ENCODE data around the gene RXRB. TPM values are rescaled to one million over a fixed set of nuclear protein-coding genes. Genes with fewer than 3 reads are reported as not detected.

RXRB gene
- total and polyA plus RNA-seq, 2 of the 8 experiments (the other 6 are each of a cell fraction or from before 2014, with no cell fraction given), result 13.0 to 18.1 TPM

- peak within 1 kb of the TSS; percentile 75 to 92 (median 88) for H3K4me3 ChIP-seq (ENCODE audit: extremely low read depth in 1 of 4, insufficient read depth in 2 of 4, low read depth in 3 of 4, low read length in 4 of 4)
- H3K23ac ChIP-seq (ENCODE audit: insufficient read length), result no peak within 1 kb of the TSS
- no peak within 1 kb of the TSS for H2AK5ac ChIP-seq (ENCODE audit: low read depth, low read length)
- peak within 1 kb of the TSS; percentile 78 for H3K18ac ChIP-seq (ENCODE audit: extremely low read depth, low read length)
- no peak for FAIRE-seq
- no peak within 1 kb of the TSS for H4K91ac ChIP-seq (replicated peaks; ENCODE audit: insufficient read length, low read length)
- H4K5ac ChIP-seq (ENCODE audit: insufficient read length, low read depth, low read length), result no peak within 1 kb of the TSS
- no peak within 1 kb of the TSS for H3K4ac ChIP-seq (replicated peaks; ENCODE audit: insufficient read length, low read depth, low read length)
- H3K56ac ChIP-seq (replicated peaks; ENCODE audit: insufficient read length, low read depth, low read length), result no peak within 1 kb of the TSS
- H2BK20ac ChIP-seq (ENCODE audit: low read length), result no peak within 1 kb of the TSS
- H2BK120ac ChIP-seq (replicated peaks; ENCODE audit: low read depth, low read length), result no peak within 1 kb of the TSS
- peaks cover 0 to 29% (median 12%) of the 10 kb centered on the region in 4 experiments; a peak in 6 of 7 replicates for H3K4me1 ChIP-seq (replicated peaks in 1 of 4; ENCODE audit: control insufficient read depth in 3 of 4, insufficient read depth in 4 of 4, low read length in 3 of 4)
- H3K36me3 ChIP-seq (ENCODE audit: control insufficient read depth in 2 of 4, insufficient read depth in 4 of 4, low read length in 3 of 4), result peaks cover 3 to 13% (median 7%) of the 10 kb centered on the region in 4 experiments; a peak in 4 of 8 replicates
- 2% methylated on average over 27 of the region's 86 CpGs; no CpG with 5 or more reads in 1 of the 2 experiments for WGBS, 2 experiments (ENCODE audit: extremely low coverage in 1 of 2, insufficient coverage in 1 of 2, insufficient read length in 1 of 2, insufficient replicate concordance in 2 of 2, low coverage in 1 of 2, low lambda C conversion rate in 2 of 2, missing lambda C conversion rate in 1 of 2)
- no peak within 1 kb of the TSS for H2BK15ac ChIP-seq (ENCODE audit: low read length)
- peak in 1 of 2 experiments; percentile 90 for DNase-seq (ENCODE audit: low read depth in 1 of 2, low spot score in 2 of 2)
- no peak within 1 kb of the TSS; the same call in 1 of the 2 replicates for H3K27ac ChIP-seq (ENCODE audit: low read depth, low read length)
- peaks cover 28% of the 10 kb centered on the region; the same call in 1 of the 2 replicates for H3K23me2 ChIP-seq (ENCODE audit: low read depth, low read length)
- H2BK12ac ChIP-seq (ENCODE audit: low read depth, low read length), result peak within 1 kb of the TSS; percentile 75; the same call in 1 of the 2 replicates
- peak within 1 kb of the TSS; percentile 1; the same call in 1 of the 2 replicates for H2AFZ ChIP-seq (ENCODE audit: low read length)
- peak within 1 kb of the TSS in 2 of 4 experiments; percentile 29 to 41; a peak in 3 of 7 replicates for H3K9ac ChIP-seq (replicated peaks in 1 of 4; ENCODE audit: extremely low read depth in 1 of 4, low read depth in 3 of 4, low read length in 3 of 4)
- peak within 1 kb of the TSS; percentile 76 to 100 for H3K4me2 ChIP-seq (ENCODE audit: insufficient read depth in 1 of 2, low read depth in 2 of 2, low read length in 2 of 2)
- no peak within 1 kb of the TSS for H3K14ac ChIP-seq (ENCODE audit: insufficient read length)
- no peaks in the 10 kb centered on the region for H3K79me2 ChIP-seq (ENCODE audit: control insufficient read depth in 1 of 2, insufficient read depth in 2 of 2, low read length in 2 of 2)
- H3K79me1 ChIP-seq (ENCODE audit: low read depth, low read length), result peaks cover 4% of the 10 kb centered on the region
- H4K8ac ChIP-seq (ENCODE audit: extremely low read depth, insufficient read depth, low read length), result peak within 1 kb of the TSS; percentile 77
- no peaks in the 10 kb centered on the region for H3K9me3 ChIP-seq (ENCODE audit: insufficient read depth in 2 of 2, low read depth in 1 of 2, low read length in 1 of 2)
- H2BK5ac ChIP-seq (ENCODE audit: low read depth, low read length), result no peak within 1 kb of the TSS
- peaks cover 7 to 18% of the 10 kb centered on the region in 2 experiments for H4K20me1 ChIP-seq (replicated peaks in 1 of 2; ENCODE audit: control insufficient read depth in 1 of 2, insufficient read depth in 2 of 2, low read length in 2 of 2)
- peaks cover 9 to 53% (median 43%) of the 10 kb centered on the region in 4 experiments; a peak in 6 of 7 replicates for H3K27me3 ChIP-seq (replicated peaks in 1 of 4; ENCODE audit: control insufficient read depth in 3 of 4, extremely low read depth in 1 of 4, insufficient read depth in 3 of 4, low read length in 3 of 4)
- CTCF ChIA-PET (ENCODE audit: partially characterized antibody), result interaction anchor here (0.6 to 6.3 kb wide), 10 partner anchors 10 to 444 kb away, joined by 3 to 60 read pairs (median 4); no protein-coding TSS in a partner anchor
- POLR2A ChIA-PET (ENCODE audit: partially characterized antibody), result interaction anchor here (0.9 to 2.1 kb wide), 13 partner anchors 8 to 236 kb away, joined by 3 to 15 read pairs (median 4); partner anchors contain the start of genes B3GALT4, RPS18 and VPS52
- TF ChIP-seq SAP30 (IDR thresholded peaks at IDR 0.05; ENCODE audit: insufficient read depth, insufficient replicate concordance, low read length) (peak; percentile 79), JUN (IDR thresholded peaks at IDR 0.05; ENCODE audit: low read depth, low read length) (no peak), SIX5 (IDR thresholded peaks at IDR 0.05; ENCODE audit: low read depth, low read length) (no peak), RBBP5 (IDR thresholded peaks at IDR 0.05; ENCODE audit: borderline replicate concordance, low read depth, low read length) (peak; percentile 94; the same call in 1 of the 2 replicates), SIRT6 (IDR thresholded peaks at IDR 0.05; ENCODE audit: low read length) (no peak), ASH2L (IDR thresholded peaks at IDR 0.05; ENCODE audit: low read length) (peak; percentile 45), RNF2 (IDR thresholded peaks at IDR 0.05; ENCODE audit: borderline replicate concordance, low read depth, low read length, missing control alignments, poor library complexity, severe bottlenecking) (no peak), ZNF274 (IDR thresholded peaks at IDR 0.05; ENCODE audit: borderline replicate concordance, extremely low read depth, low read length) (no peak), SUZ12 (IDR thresholded peaks at IDR 0.05; ENCODE audit: low read length) (no peak), CHD2 (IDR thresholded peaks at IDR 0.05; ENCODE audit: low read length) (no peak)
Observed at GRCh38 chr6:33208091-33208967, 7.9 kb upstream of the RXRB start, which contains the start of gene RING1. TSS of gene RING1 (plus strand) at chr6:33208500. CDS start at chr6:33208823, 323 bp downstream.

All from H1 (cell line).